Central memory CD4-positive, alpha-beta T cell (primary cell): ENCODE data around the gene ENTR1.
"Not testable (repeated sequence)": the region's sequence is repeated elsewhere in the genome, so short reads cannot be mapped to it uniquely, and the experiment has no call there.

Experiments used
- DNase-seq: peaks from one replicate; pipeline ENCODE4 v3.0.0; 2022

ENTR1 gene

GRCh38 chr9:136416914-136417313 is 6.5 kb upstream of the ENTR1 start:
- DNase-seq = no peak

GRCh38 chr9:136416427-136416826 is 6.0 kb upstream of the ENTR1 start:
- DNase-seq = no peak

- no peak for DNase-seq
Observed at GRCh38 chr9:136412962-136413361, 2.5 kb upstream of the ENTR1 start.

GRCh38 chr9:136411378-136411777 is 964 bp upstream of the ENTR1 start:
- no peak for DNase-seq

- DNase-seq = peak; percentile 16
Observed at GRCh38 chr9:136409557-136410455, 608 bp downstream of the ENTR1 start.

GRCh38 chr9:136407911-136408310 is 2.5 kb downstream of the ENTR1 start:
- no peak for DNase-seq

GRCh38 chr9:136407061-136407460 is 3.4 kb downstream of the ENTR1 start:
- not testable (repeated sequence) for DNase-seq

- DNase-seq = not testable (repeated sequence)
Observed at GRCh38 chr9:136405904-136406303, 4.5 kb downstream of the ENTR1 start.

- no peak for DNase-seq
Observed at GRCh38 chr9:136405481-136405880, 4.9 kb downstream of the ENTR1 start.

GRCh38 chr9:136404801-136405136 is 5.6 kb downstream of the ENTR1 start:
- no peak for DNase-seq

GRCh38 chr9:136403915-136404800 is 6.3 kb downstream of the ENTR1 start:
- peak; percentile 24 for DNase-seq

GRCh38 chr9:136403538-136403914 is 6.9 kb downstream of the ENTR1 start:
- peak; percentile 79 for DNase-seq

- no peak for DNase-seq
Observed at GRCh38 chr9:136402067-136402466, 8.3 kb downstream of the ENTR1 start.

- no peak for DNase-seq
Observed at GRCh38 chr9:136401173-136401922, 9.1 kb downstream of the ENTR1 start.

- peak; percentile 84 for DNase-seq
Observed at GRCh38 chr9:136400038-136400834, 10.2 kb downstream of the ENTR1 start, which contains the start of gene SNAPC4. Gene SNAPC4 (minus strand): TSS chr9:136400170. CDS start chr9:136398428, 1,742 bp downstream.

- DNase-seq = peak; percentile 22
Observed at GRCh38 chr9:136399176-136400037, 11.0 kb downstream of the ENTR1 start.

- no peak for DNase-seq
Observed at GRCh38 chr9:136398286-136398685, 12.1 kb downstream of the ENTR1 start.

GRCh38 chr9:136397643-136398042 is 12.8 kb downstream of the ENTR1 start:
- DNase-seq = no peak

- no peak for DNase-seq
Observed at GRCh38 chr9:136396219-136396515, 14.2 kb downstream of the ENTR1 start.

GRCh38 chr9:136395345-136396218 is 14.8 kb downstream of the ENTR1 start:
- no peak for DNase-seq
